ENCODE data around the gene SYT2.

GRCh38 chr1:202547215-202547614 is 163.0 kb downstream of the SYT2 start:
- TF ChIP-seq, protein P1, sequence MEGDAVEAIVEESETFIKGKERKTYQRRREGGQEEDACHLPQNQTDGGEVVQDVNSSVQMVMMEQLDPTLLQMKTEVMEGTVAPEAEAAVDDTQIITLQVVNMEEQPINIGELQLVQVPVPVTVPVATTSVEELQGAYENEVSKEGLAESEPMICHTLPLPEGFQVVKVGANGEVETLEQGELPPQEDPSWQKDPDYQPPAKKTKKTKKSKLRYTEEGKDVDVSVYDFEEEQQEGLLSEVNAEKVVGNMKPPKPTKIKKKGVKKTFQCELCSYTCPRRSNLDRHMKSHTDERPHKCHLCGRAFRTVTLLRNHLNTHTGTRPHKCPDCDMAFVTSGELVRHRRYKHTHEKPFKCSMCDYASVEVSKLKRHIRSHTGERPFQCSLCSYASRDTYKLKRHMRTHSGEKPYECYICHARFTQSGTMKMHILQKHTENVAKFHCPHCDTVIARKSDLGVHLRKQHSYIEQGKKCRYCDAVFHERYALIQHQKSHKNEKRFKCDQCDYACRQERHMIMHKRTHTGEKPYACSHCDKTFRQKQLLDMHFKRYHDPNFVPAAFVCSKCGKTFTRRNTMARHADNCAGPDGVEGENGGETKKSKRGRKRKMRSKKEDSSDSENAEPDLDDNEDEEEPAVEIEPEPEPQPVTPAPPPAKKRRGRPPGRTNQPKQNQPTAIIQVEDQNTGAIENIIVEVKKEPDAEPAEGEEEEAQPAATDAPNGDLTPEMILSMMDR (IDR thresholded peaks at IDR 0.05; ENCODE audit: low read depth, low read length, poor library complexity, severe bottlenecking): no peak
- TF ChIP-seq EZH2phosphoT487 (IDR thresholded peaks at IDR 0.05; ENCODE audit: borderline replicate concordance, low read length): no peak

Measured in DOHH2 (cell line).